GM04503 (cell line): ENCODE measurements around the gene EEIG2.
"Not testable (repeated sequence)": the region's sequence is repeated elsewhere in the genome, so short reads cannot be mapped to it uniquely, and the experiment has no call there.

Experiments used
- DNase-seq: peaks from one replicate; pipeline ENCODE4 v3.0.0-alpha.2; 2012; ENCODE audit warnings: low read depth

The EEIG2 gene

DNA sequence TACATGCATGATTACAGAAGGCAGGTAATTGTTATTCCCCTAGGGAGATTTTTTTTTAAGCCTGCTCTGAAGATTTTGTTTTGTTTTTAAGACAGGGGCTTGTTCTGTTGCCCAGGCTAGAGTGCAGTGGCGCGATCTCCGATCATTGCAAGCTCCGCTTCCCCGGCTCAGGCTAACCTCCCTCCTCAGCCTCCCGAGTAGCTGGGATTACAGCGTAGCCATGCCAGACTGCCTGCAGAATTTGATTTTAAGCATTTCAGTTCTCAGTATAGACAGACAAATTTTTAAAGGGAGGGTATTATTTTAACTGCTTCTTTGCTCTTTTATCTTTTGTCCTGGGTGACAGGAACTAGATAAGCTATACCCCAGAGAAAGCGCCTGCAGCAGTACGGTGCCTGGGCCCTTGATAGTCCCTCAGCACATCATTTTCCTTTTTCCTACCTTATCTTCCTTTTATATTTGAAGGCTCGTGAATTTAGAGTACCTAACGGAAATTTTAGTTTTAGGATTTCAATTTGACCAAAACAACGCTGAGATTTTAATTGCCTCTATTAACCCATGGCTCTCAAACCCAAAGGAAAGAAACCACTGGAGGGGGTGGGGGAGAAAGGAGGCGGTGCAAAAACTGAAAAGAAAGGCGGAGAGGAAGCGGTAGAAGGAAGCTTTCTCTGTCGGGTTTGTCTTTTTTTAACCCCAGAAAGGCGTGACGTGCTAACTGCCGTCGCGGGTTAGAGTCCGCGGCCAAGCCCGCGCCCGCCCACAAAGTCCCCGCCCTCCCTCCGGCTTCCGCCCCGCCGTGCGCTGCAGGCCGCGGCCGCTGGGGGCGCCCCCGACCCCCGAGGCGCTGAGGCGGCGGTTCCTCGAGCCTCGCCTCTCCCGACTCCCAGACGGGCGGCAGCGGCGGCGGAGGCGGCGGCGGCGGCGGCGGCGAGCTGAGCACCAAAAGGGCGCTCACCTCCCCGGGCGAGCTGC, at the start of gene EEIG2:
EEIG2 (plus strand) TSS at position 886 of the 972 bp plus-strand sequence. CDS start 329 bp downstream, outside the sequence.
- DNase-seq, result no peak

- no peak for DNase-seq
These were observed 48.1 kb upstream of the EEIG2 start for GRCh38 chr1:108511764-108512163.

DNA sequence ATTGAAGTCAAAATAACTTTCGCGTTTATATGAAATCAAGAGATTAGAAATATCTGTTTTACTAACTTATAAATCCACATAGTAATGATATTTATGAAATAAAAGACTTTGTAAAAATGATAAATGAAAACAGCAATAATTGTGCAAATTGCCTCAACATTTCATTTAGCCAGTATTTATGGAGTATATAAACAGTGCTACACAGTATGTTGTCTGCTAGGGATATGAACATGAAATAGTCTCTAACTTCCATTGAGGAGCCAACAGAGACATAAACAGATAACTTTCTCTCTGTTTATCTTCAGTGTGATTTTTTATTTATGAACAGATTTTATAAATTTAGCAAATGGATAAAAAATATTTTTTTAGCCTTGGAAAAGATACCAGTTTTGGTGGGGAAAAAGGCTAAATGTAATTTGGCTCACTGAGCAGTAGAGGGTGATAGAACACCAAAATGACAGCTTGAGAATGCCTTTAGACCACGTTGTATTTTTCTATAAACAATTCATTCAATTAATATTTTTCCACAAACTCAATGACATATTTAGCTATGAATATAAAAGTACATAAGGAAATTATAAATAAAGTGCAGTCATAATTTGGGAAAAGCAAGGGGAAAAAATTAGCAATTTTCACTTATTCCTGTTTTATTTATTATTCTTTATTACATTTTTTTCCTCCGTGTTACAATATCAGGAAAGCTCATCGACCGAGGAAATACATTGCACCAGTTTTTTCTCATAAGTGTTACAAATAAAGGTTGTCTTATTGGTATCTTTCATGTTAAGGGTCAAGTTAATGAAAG, 47.5 kb upstream of the EEIG2 start:
- no peak for DNase-seq

DNA sequence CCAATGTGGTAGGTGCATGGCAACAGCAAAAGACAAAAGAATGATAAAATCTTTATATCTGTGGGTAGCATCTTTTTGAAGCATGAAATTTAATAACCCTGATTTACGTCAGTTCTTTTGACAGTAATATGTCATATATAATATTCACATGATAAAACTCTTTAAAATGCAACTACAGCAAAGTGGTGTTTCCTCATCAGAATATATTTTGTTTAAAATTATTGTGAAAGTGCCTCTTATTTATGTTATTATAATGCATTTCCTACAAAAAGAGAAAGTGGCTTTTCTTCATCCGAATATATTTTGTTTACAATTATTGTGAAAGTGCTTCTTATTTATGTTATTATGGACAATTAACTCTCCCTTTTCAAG, 46.9 kb upstream of the EEIG2 start:
- no peak for DNase-seq

DNA sequence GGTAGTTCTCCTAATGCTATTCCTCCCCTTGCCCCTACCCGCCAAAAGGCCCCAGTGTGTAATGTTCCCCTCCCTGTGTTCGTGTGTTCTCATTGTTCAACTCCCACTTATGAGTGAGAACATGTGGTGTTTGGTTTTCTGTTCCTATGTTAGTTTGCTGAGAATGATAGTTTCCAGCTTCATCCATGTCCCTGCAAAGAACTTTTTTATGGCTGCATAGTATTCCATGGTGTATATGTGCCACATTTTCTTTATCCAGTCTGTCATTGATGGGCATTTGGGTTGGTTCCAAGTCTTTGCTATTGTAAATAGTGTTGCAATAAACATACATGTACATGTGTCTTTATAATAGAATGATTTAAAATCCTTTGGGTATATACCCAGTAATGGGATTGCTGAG, 46.0 kb upstream of the EEIG2 start:
- not testable (repeated sequence) for DNase-seq

GRCh38 chr1:108517301-108517897, 42.5 kb upstream of the EEIG2 start:
- not testable (repeated sequence) for DNase-seq

DNA sequence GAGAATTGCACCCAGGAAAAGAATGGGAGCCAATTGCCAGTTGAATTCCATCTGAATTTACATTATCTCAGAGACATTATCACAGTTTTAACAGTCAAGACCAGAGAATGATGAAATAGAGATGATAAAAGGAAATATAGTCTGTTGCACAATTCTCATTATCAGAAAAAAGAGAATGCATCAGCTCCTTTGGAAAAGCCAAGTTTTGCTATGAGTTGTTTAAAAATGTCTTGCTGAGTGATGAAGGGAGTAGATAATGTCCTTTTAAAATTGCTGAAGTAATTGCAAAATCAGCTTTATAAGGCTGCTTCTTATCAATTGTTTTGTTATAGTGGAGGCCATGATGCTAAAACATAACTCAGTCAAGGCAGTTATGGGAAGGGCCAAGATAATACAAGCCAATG, 37.9 kb upstream of the EEIG2 start:
- no peak for DNase-seq

- DNase-seq, result no peak
These were observed 36.1 kb upstream of the EEIG2 start for GRCh38 chr1:108523829-108524228.

DNA sequence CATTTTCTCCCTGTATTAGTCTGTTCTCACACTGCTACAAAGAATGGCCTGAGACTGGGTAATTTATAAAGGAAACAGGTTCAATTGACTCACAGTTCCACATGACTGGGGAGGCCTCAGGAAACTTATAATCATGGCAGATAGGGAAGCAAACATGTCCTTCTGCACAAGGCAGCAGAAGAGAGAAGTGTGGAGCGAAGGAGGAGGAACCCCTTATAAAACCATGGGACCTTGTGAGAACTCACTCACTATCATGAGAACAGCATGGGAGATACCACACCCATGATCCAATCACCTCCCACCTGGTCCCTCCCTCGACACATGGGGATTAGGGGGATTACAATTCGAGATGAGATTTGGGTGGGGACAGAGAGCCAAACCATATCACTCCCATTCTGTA, 35.2 kb upstream of the EEIG2 start:
- no peak for DNase-seq

- no peak for DNase-seq
These were observed 32.8 kb upstream of the EEIG2 start for GRCh38 chr1:108527135-108527534.

GRCh38 chr1:108527837-108528236, 32.1 kb upstream of the EEIG2 start:
- no peak for DNase-seq

DNA sequence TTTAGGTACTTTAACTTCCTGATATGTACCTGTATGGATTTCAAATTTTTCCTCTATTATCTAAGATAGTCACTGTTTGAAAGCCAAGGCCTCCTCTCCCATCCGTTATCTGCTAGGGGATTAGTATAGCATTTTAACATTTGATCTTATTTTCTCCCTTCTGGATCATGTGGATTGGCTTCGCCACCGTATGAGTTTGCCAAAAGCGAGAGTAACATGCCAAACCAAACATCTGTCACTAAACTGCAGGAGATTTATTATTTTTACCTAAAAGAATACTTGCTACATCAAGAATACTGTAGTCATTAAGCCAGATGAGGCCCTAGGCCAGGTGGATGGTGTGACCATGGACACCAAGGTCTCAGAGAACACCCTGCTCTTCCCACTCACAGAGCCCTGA, 28.5 kb upstream of the EEIG2 start:
- no peak for DNase-seq

DNA sequence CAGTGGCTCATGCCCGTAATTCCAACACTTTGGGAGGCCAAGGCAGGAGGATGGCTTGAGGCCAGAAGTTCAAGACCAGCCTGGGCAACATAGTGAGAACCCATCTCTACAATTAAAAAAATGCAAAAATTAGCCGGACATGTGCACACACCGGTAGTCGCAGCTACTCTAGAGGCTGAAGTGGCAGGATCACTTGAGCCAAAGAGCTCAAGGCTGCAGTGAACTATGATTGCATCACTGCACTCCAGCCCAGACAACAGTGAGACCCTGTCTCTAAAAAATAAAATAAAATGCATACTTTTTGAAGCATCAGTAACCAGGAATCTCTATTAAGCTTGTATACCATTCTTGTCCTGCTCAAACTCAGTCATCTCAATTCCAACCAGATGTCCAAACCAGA, 27.2 kb upstream of the EEIG2 start:
- no peak for DNase-seq

GRCh38 chr1:108533351-108534083, 26.4 kb upstream of the EEIG2 start:
- DNase-seq, result no peak

GRCh38 chr1:108534759-108535158, 25.1 kb upstream of the EEIG2 start:
- no peak for DNase-seq

DNA sequence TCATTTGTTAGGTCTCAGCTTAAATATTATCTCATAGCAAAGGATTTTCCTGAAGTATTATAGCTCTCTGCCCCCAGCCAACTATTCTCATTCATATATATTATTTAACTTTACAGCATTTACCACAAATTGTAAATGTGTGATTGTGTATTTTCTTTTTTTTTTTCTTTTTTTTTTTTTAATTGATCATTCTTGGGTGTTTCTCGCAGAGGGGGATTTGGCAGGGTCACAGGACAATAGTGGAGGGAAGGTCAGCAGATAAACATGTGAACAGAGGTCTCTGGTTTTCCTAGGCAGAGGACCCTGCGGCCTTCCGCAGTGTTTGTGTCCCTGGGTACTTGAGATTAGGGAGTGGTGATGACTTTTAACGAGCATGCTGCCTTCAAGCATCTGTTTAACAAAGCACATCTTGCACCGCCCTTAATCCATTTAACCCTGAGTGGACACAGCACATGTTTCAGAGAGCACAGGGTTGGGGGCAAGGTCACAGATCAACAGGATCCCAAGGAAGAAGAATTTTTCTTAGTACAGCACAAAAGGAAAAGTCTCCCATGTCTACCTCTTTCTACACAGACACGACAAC, 24.5 kb upstream of the EEIG2 start:
- not testable (repeated sequence) for DNase-seq

GRCh38 chr1:108536021-108536420, 23.9 kb upstream of the EEIG2 start:
- DNase-seq, result not testable (repeated sequence)

DNA sequence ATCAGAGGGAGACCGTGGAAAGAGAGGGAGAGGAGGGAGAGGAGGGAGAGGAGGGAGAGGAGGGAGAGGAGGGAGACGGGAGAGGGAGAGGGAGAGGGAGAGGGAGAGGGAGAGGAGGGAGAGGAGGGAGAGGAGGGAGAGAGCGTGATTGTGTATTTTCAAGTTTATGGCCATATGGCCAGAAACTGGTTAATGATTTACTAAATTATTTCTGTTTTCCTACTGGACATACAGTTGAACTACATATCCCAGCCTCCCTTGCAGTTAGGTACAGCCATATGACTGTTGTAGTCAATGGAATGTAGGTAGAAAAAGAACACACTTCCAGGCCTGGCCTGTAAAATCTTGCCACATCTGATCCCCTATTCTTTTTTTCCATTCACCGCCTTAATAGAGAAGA, 23.1 kb upstream of the EEIG2 start:
- DNase-seq, result not testable (repeated sequence)

- no peak for DNase-seq
These were observed 21.9 kb upstream of the EEIG2 start for GRCh38 chr1:108537976-108538375.

DNA sequence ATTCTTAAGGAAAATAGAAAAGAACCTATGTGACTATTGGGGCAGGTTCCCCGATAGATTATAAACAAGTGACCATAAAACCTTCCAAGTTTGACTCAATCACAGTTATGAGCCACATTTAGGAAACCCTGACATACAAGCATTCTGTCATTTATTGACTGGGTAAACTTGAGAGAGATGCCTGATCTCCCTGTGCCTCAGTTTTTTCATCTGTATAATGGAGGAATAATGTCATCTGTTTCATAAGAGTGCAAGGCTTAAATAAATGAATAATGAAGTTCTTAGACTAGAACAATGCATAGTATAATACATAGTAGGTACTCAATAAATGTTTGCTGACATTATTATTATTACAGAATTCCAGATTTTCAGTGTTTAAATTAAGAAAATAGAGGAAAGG, 18.9 kb upstream of the EEIG2 start:
- no peak for DNase-seq

DNA sequence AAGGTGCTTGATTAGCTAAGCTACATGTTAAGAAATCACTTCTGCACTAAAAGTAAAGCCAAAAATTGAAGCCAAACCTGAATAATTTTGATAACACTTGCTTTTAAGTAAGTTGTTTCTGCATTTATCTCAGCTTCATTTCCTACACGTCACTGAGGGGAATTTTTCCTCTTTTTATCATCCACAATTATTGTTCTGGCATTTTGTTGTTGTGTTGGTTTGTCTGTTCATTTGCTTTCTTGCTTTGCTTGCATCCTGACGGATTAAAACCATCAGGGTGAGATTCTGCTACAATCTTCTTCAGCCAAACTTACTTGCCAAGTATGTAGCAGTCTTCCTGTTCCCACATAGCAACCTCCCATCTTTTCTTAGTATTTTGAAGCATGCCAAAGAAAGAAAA, 18.0 kb upstream of the EEIG2 start:
- no peak for DNase-seq

DNA sequence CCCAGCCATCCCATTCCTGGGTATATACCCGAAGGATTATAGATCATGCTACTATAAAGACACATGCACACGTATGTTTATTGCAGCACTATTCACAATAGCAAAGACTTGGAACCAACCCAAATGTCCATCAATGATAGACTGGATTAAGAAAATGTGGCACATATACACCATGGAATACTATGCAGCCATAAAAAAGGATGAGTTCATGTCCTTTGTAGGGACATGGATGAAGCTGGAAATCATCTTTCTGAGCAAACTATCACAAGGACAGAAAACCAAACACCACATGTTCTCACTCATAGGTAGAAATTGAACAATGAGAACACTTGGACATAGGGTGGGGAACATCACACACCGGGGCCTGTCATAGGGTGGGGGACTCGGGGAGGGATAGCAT, 12.4 kb upstream of the EEIG2 start:
- DNase-seq, result not testable (repeated sequence)
